NCI-H524 (cell line): ENCODE results near the gene KCTD4.
"Not testable (repeated sequence)": the region's sequence is repeated elsewhere in the genome, so short reads cannot be mapped to it uniquely, and the experiment has no call there.

Experiments
- DNase-seq, 2 experiments: peaks; one replicate each; lab custom pipeline; 2025; lab: John Stamatoyannopoulos, UW

The KCTD4 gene

GRCh38 chr13:45215392-45216077 lies 14.7 kb upstream of the KCTD4 start:
- DNase-seq, result no peak

DNA sequence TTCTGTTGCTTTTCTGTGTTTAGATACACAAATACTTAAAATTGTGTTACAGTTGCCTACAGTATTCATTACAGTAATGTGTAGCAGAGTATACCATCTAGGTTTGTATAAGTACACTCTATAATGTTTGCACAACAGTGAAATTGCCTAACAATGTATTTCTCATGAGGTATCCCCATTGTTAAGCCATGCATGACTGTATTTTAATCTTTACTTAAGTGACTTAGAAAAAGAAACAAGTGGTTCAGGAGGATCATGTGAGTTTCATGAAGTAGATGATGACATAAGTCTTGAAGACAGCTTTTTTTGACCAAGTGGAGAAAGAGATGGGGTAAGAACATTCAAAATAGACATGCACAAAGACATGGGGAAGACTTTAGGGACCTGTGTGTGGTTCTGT lies 8.4 kb upstream of the KCTD4 start:
- DNase-seq, result no peak

DNA sequence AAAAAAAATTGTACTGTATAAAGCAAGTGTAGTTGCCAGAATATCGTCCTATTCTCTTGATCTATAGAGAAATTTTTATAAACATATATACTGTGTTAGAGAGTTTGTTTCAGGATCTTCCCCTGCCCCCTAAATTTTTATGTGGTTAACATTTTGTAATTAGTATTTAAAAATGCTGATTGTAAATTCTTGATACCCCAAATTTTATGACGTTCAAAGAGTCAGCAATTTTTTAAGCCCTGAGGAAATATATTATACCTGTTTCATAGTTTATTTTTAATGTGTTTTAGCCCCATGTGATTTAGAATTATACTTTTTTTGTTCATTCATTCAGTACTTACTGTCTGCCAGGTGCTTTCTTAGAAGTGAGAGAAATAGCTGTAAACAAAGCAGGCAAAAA lies 7.3 kb upstream of the KCTD4 start:
- DNase-seq, result no peak

- DNase-seq, result peak; percentile 45 to 73
Measured at GRCh38 chr13:45207319-45207718, 6.5 kb upstream of the KCTD4 start.

DNA sequence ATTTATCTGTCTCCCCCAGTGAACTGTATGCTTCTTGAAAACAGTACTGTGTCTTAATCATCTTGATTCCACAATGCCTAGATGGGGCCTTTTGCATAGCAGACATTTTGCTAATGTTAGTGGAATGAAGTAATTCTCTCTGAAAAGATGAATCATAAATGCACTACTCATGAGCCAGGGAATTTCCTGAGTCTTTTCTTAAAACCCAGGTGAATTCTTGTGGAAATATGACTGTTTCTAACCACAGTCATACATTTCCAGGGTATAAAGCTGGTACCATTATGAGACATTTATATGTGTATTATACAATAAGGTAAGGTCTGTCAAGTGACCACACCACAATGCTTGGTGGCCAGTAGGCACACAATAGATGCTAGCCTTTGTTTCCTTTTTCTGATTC lies 5.5 kb upstream of the KCTD4 start:
- DNase-seq, result no peak

DNA sequence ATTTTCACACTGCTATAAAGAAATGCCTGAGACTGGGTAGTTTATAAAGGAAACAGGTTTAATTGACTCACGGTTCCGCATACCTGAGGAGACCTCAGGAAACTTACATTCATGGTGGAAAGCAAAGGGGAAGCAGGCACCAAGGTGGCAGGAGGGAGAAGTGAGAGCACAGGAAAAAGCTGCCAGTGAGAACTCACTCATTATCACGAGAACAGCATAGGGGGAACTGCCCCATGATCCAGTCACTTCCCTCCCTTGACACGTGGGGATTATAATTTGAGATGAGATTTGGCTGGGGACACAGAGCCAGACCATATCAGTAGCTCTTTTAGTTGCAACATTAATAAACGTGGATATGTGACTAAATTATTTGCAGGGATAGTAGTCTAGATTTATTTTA lies 4.3 kb upstream of the KCTD4 start:
- DNase-seq, result no peak

- DNase-seq, result no peak
Measured at GRCh38 chr13:45199711-45200110, 1.1 kb downstream of the KCTD4 start.

DNA sequence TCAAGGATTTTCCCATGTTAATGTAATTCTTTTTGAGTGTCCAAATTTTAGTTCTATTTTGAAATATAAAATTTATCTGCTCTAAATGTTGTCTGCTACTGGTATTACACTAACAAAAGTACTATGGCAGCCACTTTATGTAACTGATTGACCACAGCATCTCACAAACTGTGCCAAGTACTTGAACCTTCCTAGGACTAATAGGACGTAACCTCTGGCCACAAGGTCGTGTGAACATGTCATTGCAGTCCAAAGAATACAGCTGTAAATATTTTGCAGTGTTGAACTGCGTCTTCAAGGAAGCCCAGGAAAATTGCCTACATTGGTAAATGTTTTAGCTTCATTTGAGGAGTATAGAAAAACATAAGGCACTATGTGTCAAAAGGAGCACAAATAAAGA lies 1.9 kb downstream of the KCTD4 start:
- no peak for DNase-seq

DNA sequence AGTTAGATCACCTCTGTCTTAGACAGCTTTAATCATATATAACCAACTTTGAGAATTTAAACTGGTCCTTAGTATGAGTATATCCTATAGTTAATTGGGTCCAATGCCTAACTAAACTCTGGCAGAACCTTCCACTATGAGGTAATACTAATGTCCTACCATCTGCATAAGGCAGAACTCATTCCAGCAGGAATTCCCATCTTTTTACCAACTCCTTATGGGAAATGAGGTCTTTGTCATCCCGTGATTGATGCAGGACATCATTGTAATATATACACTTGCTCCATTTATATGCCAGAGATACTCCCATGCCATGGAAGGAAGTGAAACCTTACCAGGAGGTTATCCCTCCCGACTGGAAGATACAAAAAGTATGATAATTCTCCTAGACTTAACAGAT lies 2.8 kb downstream of the KCTD4 start:
- DNase-seq, result no peak

DNA sequence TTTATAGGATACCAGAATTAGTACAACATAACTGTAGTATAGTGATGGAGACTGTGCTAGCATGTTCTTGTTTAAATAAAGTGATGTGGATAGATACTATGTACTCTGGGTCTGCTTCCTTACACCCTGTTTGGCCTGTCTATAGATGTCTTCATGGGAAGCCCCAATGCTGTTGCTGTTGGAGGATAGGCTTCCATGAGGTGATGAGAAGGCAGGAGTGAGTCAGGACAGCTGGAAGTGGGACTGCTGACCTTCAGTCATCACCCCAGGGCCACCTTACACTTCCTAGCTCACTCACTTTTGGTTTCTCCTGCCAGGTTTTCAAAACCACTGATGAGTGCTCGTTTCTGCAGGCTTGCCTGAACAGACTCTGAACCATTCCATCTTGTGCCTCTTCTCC lies 4.2 kb downstream of the KCTD4 start:
- no peak for DNase-seq

- DNase-seq, result no peak
Measured at GRCh38 chr13:45196096-45196495, 4.7 kb downstream of the KCTD4 start.

GRCh38 chr13:45195421-45195820 lies 5.4 kb downstream of the KCTD4 start:
- no peak for DNase-seq

- DNase-seq, result peak in 1 of 2 experiments; percentile 15
Measured at GRCh38 chr13:45194081-45194939, 6.5 kb downstream of the KCTD4 start.

DNA sequence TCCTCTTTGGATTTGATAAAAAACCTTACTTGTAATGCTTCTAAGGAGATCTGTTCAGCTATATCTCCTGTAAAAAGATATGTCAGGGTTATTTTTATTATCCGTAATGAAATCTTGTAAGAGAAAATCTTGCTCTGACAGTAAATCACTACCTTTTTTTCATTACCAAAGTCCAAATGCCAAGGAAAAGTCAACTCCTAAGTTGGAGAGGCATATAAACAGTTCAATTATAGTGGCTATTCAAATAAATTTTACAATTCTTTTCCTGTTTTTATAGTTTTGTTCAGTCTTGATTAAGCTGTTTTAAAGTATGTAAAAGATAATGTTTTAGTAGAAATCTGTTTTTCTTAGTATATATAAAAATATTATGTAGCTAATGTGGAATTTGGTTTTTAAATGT lies 9.0 kb downstream of the KCTD4 start:
- no peak for DNase-seq

- DNase-seq, result not testable (repeated sequence)
Measured at GRCh38 chr13:45189511-45189910, 11.3 kb downstream of the KCTD4 start.

DNA sequence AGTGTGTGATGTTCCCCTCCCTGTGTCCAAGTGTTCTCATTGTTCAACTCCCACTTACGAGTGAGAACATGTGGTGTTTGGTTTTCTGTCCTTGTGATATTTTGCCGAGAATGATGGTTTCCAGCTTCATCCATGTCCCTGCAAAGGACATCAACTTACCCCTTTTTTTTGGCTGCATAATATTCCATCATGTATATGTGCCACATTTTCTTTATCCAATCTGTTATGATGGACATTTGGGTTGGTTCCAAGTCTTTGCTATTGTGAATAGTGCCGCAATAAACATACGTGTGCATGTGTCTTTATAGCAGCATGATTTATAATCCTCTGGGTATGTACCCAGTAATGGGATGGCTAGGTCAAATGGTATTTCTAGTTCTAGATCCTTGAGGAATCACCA lies 11.8 kb downstream of the KCTD4 start:
- DNase-seq, result not testable (repeated sequence)

DNA sequence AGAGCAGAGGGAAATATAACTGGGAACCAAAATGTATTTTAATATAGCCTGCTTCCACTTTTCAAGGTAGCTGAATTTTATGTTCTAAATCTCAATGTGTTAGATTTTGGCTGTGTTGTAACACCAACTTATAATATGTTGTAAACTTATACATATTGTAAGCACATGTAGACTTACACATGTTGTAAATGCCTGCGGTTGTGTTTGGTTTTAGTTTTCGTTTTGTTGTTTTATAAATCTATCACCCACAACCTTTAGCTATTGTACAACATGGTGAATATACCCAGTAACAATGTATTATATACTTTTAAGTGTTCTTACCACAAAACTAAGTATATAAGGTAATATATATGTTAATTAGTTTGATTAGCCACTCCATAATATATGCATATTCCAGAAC lies 15.6 kb downstream of the KCTD4 start:
- no peak for DNase-seq

GRCh38 chr13:45184693-45185092 lies 16.2 kb downstream of the KCTD4 start:
- no peak for DNase-seq

- no peak for DNase-seq
Measured at GRCh38 chr13:45180713-45181601, 19.9 kb downstream of the KCTD4 start.

DNA sequence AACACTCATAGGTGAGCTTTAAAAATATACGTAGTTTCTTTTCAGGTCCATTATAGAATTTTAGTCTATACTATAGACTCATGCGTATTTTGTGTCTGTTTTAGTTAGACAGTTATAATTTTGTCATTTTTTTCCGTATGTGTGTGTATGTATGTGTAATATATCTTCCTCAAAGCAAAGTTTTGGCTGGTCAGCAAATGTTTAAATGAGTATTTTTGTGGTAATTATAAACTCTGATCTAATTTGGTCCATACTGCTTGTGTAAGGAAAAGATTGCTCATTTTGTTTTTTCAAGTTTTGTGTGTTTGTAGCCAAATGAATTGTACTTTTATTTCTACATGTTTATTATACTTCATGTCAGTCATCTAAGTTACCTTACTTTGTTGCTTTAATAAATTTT lies 20.5 kb downstream of the KCTD4 start:
- DNase-seq, result no peak

DNA sequence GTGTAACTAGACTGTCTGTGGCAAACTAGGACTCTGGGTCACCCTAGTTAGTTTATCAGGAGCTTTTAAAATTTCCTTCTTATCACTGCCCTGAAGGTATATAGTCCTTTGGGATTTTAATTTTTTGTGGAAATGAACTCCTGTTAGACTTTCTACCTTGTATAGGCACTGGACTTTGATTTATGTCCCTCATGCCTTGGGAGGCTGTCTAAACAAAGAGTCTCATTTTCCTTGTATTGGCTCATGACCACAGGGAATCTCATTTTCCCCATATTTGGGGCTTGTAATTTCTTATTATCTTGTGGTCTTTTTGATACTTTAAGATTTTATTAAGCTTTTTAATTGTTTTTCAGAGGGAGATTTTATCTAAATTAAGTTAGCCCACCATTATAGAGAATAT lies 21.4 kb downstream of the KCTD4 start:
- no peak for DNase-seq

DNA sequence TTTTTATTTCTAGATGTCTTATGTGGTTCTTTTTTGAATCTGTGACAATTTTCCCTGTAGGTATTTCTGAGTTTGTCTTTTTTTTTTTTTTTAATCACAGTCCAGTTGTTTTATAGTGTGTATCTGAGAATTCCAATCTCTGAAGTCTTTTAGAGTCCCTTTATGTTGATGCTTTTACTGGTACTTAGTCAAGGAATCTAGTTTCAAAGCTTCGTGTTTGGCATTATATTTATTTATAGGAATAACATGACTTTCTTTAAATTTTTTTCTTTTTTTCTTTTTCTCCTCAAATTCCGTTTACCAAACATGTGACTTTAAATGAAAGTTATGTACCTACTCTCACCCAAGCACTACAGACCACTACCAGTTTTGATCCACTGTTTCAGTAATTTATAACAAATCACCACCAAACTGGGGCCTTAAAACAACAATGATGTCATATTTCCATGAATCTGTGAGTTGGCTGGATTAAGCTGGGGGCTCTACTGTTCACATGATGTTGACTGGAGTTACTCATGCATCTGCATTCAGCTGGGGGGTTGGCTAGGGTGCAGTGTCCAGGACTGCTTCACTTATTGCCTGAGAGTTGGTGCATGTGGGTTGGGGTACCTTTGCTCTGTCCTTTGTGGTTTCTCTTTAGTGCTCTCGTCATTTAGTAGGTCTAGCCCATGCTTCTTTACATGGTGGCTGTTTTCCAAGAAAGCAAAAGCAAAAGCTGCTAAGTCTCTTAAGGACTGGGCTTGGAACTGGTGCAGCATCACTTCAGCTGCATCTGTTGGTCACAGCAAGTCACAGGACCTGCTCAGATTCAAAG lies 22.3 kb downstream of the KCTD4 start:
- no peak for DNase-seq
